ENCODE data around the gene TIMMDC1. TPM values are rescaled to one million over a fixed set of nuclear protein-coding genes. Genes with fewer than 3 reads are reported as not detected.
A peak's percentile ranks its signal among the peaks of the same experiment; 100 is the strongest.

TIMMDC1 gene
- total and polyA plus RNA-seq, 9 of the 15 experiments (the other 6 are each of a cell fraction or from before 2014, with no cell fraction given): 62.1 to 226 (median 86.6) TPM

DNA sequence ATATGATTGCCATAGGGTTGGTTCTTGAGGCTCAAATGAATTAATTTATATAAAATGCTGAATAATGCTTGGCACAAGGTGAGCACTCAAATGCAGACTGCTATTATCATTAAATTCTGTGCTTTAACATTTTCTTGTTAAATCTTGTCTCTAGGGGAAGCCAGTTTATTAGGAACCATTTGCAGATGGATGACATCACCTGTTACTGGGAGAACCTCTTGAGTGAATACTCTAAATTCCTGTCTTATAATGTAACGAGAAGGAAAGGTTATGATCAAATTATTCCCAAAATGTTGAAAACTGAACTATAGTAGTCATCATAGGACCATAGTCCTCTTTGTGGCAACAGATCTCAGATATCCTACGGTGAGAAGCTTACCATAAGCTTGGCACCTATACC is 6.2 kb upstream of the TIMMDC1 start:
- H2AFZ ChIP-seq (ENCODE audit: low read depth, low read length): no peak overlapping the region
- H3K27me3 ChIP-seq (ENCODE audit: control insufficient read depth in 2 of 2, insufficient read depth in 2 of 2, low read length in 2 of 2): no peaks in the 10 kb centered on the region
- no peaks in the 10 kb centered on the region; a peak in 1 of 5 replicates for H3K4me1 ChIP-seq (replicated peaks in 1 of 2; ENCODE audit: control insufficient read depth in 2 of 2, insufficient read depth in 2 of 2, low read length in 2 of 2)
- TF ChIP-seq RFX5 (IDR thresholded peaks at IDR 0.05; ENCODE audit: low read depth, low read length): peak; percentile 61
- TF ChIP-seq PHB (CRISPR knock-in tag; IDR thresholded peaks at IDR 0.05): no peak
- FAIRE-seq (no peak), DNase-seq (ENCODE audit: extremely low read depth in 1 of 4, low spot score in 3 of 4) (no peak), ATAC-seq (no peak)
- H3K9me1 ChIP-seq (ENCODE audit: control insufficient read depth, insufficient read depth, low read length): no peaks in the 10 kb centered on the region
- no TSS peak for BruUV-seq (replicated peaks)
- no peak overlapping the region for H3K9ac ChIP-seq (ENCODE audit: insufficient read depth in 1 of 2, low read depth in 2 of 2, low read length in 2 of 2)
- no peaks in the 10 kb centered on the region for H3K9me3 ChIP-seq (replicated peaks; ENCODE audit: control insufficient read depth, insufficient read depth, low read depth, low read length)
- ChIA-PET POLR2A (interaction anchor here (0.9 kb wide), 1 partner anchor 37 kb away, joined by 3 read pairs; no protein-coding TSS in a partner anchor), CTCF (ENCODE audit: low intra/inter-chr PET ratio) (no interaction called here)
- H3K27ac ChIP-seq (ENCODE audit: extremely low read depth, low read depth, low read length): no peak overlapping the region
- intact Hi-C loops (cut with micrococcal nuclease) (no loop called here), in situ Hi-C loops (cut with MboI) (no loop called here)
- no peaks in the 10 kb centered on the region for H4K20me1 ChIP-seq (replicated peaks; ENCODE audit: control insufficient read depth, insufficient read depth, low read length)
- H3K4me3 ChIP-seq: no peak overlapping the region
- peaks cover 36% of the 10 kb centered on the region; the same call in 2 of the 3 replicates for H3K36me3 ChIP-seq (ENCODE audit: control insufficient read depth, insufficient read depth, low read length)
- H3K4me2 ChIP-seq (ENCODE audit: insufficient read depth, low read length): no peak overlapping the region
- H3K79me2 ChIP-seq (ENCODE audit: control insufficient read depth, insufficient read depth, low read length): peaks cover under 1% of the 10 kb centered on the region; the same call in 1 of the 3 replicates
- 100% methylated on average over 2 of the region's 2 CpGs for WGBS (ENCODE audit: insufficient coverage, low coverage, missing lambda C conversion rate)

DNA sequence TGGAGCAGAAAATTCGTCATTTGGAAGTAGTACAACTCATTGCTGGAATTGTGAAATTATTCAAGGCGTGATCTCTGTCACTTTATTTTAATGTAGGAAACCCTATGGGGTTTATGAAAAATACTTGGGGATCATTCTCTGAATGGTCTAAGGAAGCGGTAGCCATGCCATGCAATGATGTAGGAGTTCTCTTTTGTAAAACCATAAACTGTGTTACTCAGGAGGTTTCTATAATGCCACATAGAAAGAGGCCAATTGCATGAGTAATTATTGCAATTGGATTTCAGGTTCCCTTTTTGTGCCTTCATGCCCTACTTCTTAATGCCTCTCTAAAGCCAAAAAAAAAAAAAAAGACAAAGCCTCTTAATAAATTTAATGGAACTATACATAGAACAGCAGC is 5.5 kb upstream of the TIMMDC1 start:
- no peak overlapping the region for H3K9ac ChIP-seq (ENCODE audit: insufficient read depth in 1 of 2, low read depth in 2 of 2, low read length in 2 of 2)
- H3K4me3 ChIP-seq: no peak overlapping the region
- intact Hi-C loops (cut with micrococcal nuclease) (no loop called here), in situ Hi-C loops (cut with MboI) (no loop called here)
- no peak for ATAC-seq
- BruUV-seq (replicated peaks): no TSS peak
- H2AFZ ChIP-seq (ENCODE audit: low read depth, low read length): no peak overlapping the region
- H3K4me2 ChIP-seq (ENCODE audit: insufficient read depth, low read length): no peak overlapping the region
- H4K20me1 ChIP-seq (replicated peaks; ENCODE audit: control insufficient read depth, insufficient read depth, low read length): no peaks in the 10 kb centered on the region
- H3K36me3 ChIP-seq (ENCODE audit: control insufficient read depth, insufficient read depth, low read length): peaks cover 34% of the 10 kb centered on the region; the same call in 2 of the 3 replicates
- H3K9me1 ChIP-seq (ENCODE audit: control insufficient read depth, insufficient read depth, low read length): no peaks in the 10 kb centered on the region
- H3K79me2 ChIP-seq (ENCODE audit: control insufficient read depth, insufficient read depth, low read length): peaks cover 8% of the 10 kb centered on the region
- no peak overlapping the region for H3K27ac ChIP-seq (ENCODE audit: extremely low read depth, low read depth, low read length)
- FAIRE-seq: no peak
- CTCF ChIA-PET (ENCODE audit: low intra/inter-chr PET ratio): no interaction called here
- TF ChIP-seq ZNF507 (tag; conservative IDR thresholded peaks at IDR 0.05): no peak
- no peak for TF ChIP-seq HMG20A (CRISPR knock-in tag; conservative IDR thresholded peaks at IDR 0.05)
- no peak for TF ChIP-seq SMC3 (conservative IDR thresholded peaks at IDR 0.05; ENCODE audit: insufficient read depth, low read depth, low read length)
- no peak for TF ChIP-seq ZNF707 (CRISPR knock-in tag; conservative IDR thresholded peaks at IDR 0.05)
- no peaks in the 10 kb centered on the region for H3K9me3 ChIP-seq (replicated peaks; ENCODE audit: control insufficient read depth, insufficient read depth, low read depth, low read length)
- no peaks in the 10 kb centered on the region for H3K27me3 ChIP-seq (ENCODE audit: control insufficient read depth in 2 of 2, insufficient read depth in 2 of 2, low read length in 2 of 2)
- POLR2A ChIA-PET: interaction anchor here (0.7 to 0.9 kb wide), 2 partner anchors 38 to 186 kb away, joined by 3 read pairs; no protein-coding TSS in a partner anchor
- 72% methylated on average over 3 of the region's 3 CpGs for WGBS (ENCODE audit: insufficient coverage, low coverage, missing lambda C conversion rate)
- H3K4me1 ChIP-seq (replicated peaks in 1 of 2; ENCODE audit: control insufficient read depth in 2 of 2, insufficient read depth in 2 of 2, low read length in 2 of 2): no peaks in the 10 kb centered on the region; a peak in 1 of 5 replicates
- no peak for DNase-seq (ENCODE audit: extremely low read depth in 1 of 4, low spot score in 3 of 4)
